Activated CD4-positive, alpha-beta T cell treated with anti-CD3 and anti-CD28 coated beads, Interleukin-2, amount 50 U/mL, for 1 hour (primary cell): ENCODE results near the gene PCNX4.

Source experiments
- DNase-seq: peaks from one replicate; pipeline ENCODE4 v3.0.0-alpha.2; 2020

PCNX4 gene

DNA sequence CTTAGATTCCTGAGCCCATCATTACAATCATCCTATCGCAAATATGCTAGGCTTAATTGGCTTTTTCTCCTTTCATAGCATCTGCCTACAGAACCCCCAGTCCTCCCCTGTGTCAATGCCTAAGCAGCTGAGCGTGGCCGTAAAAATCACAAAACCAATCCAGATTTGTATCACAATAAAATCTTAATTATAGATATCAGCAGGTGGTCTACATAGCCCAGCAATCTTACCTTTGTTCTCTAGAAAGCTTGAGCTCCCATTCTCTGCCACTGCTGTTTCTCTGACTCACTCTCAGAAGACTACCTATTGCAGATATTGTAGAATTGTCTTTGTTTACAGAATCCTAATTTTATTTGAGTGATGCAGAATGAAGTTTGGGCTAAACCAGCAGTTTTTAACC lies 119.4 kb downstream of the PCNX4 start:
- DNase-seq: no peak

DNA sequence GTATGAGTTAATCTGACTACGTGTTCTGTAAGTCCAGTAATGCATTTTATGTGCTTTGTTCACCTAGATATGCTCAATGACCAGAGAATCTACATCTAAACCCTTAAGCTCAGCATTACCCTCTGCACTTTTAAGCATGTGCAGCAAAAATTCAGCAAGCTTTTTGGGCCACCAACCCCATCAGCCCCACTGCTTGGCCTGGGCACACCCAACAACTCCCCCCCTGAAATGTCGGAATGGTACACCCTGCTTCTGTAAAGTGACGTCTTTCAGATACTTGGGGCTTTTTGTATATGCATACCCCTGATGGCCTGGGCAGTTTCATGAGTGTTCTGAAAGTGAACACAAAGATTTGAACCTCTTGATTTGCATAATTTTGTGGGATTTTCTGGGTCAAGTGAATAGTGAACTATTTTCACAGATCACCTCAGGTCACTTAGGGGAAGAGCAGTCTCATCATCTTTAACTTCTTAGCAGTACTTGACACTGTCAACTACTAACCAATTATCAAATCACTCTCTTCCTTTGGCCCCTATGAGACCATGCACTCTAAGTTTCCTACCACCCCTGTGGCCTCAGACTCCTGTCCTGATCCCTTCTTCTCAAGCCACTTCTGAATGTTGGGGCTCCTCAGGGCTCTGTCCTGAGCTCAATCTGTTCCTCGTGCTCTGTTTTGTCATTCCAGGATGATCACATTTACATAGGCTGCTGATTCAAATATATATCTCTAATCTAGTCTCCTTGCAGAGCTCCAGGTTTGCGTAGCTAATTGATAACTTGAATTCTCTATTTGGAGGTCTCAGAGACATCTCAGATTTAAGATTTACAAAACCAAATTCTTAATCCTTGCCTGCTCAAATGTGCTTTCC lies 121.0 kb downstream of the PCNX4 start:
- no peak for DNase-seq

DNA sequence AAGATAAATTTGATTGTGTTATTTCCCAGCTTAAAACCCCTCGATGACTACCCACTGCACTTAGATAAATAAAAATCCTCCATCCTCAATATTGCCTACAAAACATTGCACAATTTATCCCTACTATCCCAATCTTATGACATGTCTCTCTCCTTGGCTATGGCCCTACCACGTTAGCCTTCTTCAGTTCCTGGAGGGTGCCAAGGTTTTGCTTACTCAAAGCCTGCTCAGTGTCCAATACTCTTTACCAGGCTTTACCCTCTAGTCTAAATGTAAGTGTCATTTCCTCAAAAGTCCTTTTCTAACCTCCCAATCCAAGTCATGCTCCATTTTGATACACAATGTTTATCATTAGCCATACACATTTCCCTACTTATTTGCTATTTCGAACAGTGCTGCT lies 122.3 kb downstream of the PCNX4 start:
- no peak for DNase-seq

DNA sequence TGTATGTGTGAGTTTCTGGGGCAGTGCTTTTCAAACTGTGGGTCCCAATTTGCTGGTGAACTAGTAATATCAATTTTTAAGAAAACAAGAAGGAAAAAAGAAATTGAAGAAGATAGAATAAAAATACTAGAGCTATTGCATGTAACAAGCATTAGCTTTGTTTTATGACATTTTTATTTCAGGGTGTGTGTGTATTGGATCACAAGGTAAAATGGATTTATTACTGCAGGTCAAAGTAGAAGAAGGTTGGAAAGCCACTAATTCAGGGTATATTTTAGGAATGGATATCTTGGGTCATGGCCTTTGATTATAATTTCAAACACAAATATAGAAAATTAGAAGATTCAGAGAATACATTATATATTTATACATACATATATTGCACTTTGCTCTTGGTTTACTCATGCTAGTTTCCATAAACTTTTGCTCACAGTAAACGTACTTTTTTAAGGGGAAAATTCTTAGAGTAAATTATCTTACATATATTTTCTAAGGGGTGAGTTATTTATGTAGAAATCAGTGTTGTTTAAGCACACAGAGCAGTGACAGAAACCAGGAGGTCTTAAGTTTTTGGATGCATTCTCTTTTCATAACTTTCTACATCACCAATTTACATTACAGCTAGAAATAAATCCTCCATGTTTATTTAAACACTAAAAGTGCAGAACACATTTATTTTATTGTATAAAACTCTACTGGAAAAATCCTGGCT lies 122.8 kb downstream of the PCNX4 start:
- DNase-seq: no peak

DNA sequence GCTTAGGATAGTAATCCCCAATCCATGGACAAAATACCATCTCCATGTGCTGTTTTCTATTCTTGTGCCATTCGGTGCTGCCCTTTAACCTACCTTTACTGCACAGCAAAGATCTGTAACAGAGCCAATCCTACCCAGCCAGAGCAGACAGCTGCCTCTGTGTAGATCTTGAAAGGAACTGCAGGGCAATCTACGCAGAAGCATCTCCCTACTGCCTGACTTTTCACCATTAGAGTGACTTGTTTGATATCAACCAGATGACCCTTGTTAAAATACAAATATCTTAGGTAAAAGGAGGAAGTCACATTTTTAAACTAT lies 123.4 kb downstream of the PCNX4 start:
- DNase-seq: no peak

DNA sequence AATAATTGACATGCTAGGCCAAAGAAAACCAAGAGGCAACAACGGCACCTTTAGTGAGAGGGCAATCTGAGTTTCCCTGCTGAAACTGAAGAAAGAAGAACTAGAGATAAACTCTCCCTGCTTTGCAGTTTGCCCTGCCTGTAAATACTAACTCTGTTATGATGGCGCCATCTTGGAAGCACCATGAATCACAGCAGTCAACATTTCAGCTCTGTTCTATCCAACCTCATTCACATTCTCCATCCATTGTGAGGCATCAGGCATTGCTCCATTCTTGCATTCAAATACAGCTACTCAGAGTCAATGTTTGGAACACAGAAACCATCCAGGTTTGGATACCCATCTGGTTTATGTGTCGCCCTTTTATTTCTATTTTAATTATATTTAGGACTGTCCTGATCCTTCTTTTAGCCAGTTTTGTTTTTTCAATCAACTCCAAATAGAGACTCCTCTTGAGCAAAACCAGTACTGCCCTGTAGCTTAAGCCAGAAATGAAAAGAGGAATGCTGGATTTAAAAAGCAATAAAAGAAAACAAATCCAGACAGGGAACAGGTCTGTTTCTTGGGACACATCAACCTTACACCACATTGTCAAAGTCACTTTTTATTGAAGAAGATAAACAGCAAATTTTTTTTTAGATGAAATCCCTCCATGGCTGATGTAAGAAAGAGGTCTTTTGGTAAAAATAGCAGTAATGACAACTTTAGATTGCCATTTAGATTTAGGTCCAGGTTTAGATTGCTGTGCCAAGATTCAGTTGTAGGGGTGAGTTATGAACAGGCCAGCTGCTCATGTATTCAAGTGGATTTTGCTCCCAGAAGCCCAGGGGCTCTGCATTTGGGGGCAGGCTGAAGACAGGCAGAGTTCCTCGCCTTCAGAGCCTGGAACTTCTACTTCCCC lies 124.0 kb downstream of the PCNX4 start:
- DNase-seq: no peak

DNA sequence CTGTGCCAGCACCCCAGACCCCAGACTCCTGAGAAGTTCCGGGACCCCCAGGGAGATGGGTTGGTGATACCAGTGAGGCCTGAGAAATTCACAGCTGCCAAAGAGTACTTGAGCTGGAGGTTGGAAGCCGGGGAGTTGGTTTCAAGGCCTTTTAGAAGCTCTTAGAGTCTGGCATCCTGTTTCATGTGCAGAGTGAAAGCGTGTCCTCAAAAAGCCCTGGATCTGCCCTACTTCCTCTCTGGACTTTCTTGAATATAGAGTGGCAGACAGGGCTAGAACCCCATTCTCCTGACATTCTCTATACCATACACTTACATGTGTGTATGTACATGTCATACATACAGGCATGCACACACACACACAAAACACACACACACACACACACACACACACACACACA lies 126.0 kb downstream of the PCNX4 start:
- DNase-seq: no peak
